Measurements from ENCODE around the gene GNPTG.

GNPTG gene

GRCh38 chr16:1389762-1390161 is 38.0 kb downstream of the GNPTG start:
- no peak overlapping the region for H3K4me3 ChIP-seq (ENCODE audit: low read depth, low read length)
- no peak for DNase-seq (ENCODE audit: low read depth)
- TF ChIP-seq, protein P1, sequence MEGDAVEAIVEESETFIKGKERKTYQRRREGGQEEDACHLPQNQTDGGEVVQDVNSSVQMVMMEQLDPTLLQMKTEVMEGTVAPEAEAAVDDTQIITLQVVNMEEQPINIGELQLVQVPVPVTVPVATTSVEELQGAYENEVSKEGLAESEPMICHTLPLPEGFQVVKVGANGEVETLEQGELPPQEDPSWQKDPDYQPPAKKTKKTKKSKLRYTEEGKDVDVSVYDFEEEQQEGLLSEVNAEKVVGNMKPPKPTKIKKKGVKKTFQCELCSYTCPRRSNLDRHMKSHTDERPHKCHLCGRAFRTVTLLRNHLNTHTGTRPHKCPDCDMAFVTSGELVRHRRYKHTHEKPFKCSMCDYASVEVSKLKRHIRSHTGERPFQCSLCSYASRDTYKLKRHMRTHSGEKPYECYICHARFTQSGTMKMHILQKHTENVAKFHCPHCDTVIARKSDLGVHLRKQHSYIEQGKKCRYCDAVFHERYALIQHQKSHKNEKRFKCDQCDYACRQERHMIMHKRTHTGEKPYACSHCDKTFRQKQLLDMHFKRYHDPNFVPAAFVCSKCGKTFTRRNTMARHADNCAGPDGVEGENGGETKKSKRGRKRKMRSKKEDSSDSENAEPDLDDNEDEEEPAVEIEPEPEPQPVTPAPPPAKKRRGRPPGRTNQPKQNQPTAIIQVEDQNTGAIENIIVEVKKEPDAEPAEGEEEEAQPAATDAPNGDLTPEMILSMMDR (IDR thresholded peaks at IDR 0.05; ENCODE audit: insufficient read depth, low read depth, low read length, missing control alignments), result no peak

DNA sequence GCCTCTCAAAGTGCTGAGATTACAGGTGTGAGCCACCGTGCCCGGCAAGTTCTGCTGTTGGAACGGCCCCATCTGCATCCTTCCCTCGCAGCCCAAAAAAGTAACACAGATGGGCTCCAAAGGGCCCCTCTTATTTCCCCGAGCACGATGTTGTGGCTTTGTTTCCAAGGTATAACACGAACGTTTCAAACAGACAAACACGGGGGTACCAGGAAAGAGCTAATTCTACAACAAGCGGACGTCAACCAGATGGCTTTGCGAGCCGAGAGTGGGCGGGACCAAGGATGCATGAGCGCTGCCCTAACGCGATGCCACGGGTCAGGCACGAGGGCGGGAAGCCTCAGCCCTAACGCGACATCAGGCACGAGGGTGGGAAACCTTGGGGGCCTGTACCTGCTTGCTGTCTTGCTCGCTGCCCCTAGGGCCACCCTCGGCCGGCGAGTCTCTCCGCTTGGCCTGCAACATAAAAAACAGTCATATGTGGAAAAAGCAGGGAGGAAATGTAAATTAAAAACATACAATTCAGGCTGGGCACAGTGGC is 38.6 kb downstream of the GNPTG start:
- no peak overlapping the region for H3K4me3 ChIP-seq (ENCODE audit: low read depth, low read length)
- DNase-seq (ENCODE audit: low read depth), result no peak
- TF ChIP-seq, protein P1 (IDR thresholded peaks at IDR 0.05; ENCODE audit: insufficient read depth, low read depth, low read length, missing control alignments), result no peak

DNA sequence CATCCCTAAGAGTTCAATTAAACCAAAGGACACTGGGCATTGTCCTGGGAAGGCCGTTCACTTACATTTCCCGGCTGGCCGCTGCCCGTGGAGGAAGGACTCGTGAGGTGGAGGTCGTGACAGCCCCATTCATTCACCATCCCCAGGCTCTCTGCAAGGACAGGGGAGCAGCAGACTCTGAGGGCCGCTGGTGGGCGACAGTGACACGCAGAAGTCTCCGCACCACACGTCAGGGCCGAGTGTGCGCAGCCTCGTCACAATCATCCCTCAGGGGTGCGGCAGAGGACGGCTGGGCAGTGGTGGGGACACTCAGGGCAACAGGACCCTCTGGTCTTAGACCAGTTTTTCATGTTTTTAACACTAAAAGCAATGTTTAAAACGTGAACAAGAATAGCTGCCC is 41.1 kb downstream of the GNPTG start:
- TF ChIP-seq, protein P1 (IDR thresholded peaks at IDR 0.05; ENCODE audit: insufficient read depth, low read depth, low read length, missing control alignments), result no peak

DNA sequence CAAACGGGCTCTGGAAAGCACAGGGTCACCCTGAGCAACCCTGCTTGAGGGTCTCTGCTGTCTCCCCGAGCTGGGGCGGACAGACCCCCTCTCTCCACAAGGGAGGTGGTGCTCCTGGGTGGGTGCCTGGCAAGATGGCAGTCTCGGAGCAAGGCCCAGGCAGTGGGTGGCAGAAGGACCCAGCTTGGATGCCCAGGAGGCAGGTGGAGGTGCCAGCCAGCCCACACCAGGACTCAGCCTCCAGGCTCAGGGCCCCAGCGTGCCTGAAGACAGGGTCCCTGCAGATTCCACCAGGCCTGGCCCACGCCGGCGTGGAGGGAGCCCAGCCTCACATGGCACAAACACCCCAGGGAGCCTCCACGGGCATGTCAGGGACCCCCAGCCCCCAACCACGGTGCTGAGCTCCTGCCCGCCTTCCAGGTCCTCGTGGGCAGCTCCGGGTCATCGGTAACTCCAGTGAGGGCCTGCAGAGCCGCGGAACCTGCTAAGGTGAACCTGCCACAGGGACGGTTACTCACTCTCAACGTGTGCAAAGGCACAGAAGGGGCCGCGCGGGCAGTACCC is 42.0 kb downstream of the GNPTG start:
- H3K4me3 ChIP-seq (ENCODE audit: low read depth, low read length), result no peak overlapping the region
- TF ChIP-seq, protein P1 (IDR thresholded peaks at IDR 0.05; ENCODE audit: insufficient read depth, low read depth, low read length, missing control alignments), result no peak

More for the DNA sequence above, 41.1 kb downstream of the GNPTG start:
- H3K4me3 ChIP-seq (ENCODE audit: low read depth, low read length), result no peak overlapping the region
- no peak for DNase-seq (ENCODE audit: low read depth)

GRCh38 chr16:1394367-1394951 is 42.7 kb downstream of the GNPTG start:
- no peak for DNase-seq (ENCODE audit: low read depth)
- TF ChIP-seq, protein P1 (IDR thresholded peaks at IDR 0.05; ENCODE audit: insufficient read depth, low read depth, low read length, missing control alignments), result no peak
- H3K4me3 ChIP-seq (ENCODE audit: low read depth, low read length), result no peak overlapping the region

More for the DNA sequence above, 42.0 kb downstream of the GNPTG start:
- no peak for DNase-seq (ENCODE audit: low read depth)

GRCh38 chr16:1395444-1396031 is 43.8 kb downstream of the GNPTG start:
- DNase-seq (ENCODE audit: low read depth), result no peak
- TF ChIP-seq, protein P1 (IDR thresholded peaks at IDR 0.05; ENCODE audit: insufficient read depth, low read depth, low read length, missing control alignments), result no peak
- H3K4me3 ChIP-seq (ENCODE audit: low read depth, low read length), result no peak overlapping the region
